HEK293T (cell line): ENCODE data around the gene ATG13.

Experiments used
- ARNT ChIP-seq: fragments of 450-650 bp; IDR thresholded peaks from 2 replicates; pipeline ENCODE4 v1.6.1; 2017; ENCODE audit warnings: mild to moderate bottlenecking
- BHLHE40 ChIP-seq: fragments of 450-650 bp; IDR thresholded peaks from 2 replicates; pipeline ENCODE4 v1.6.1; 2016; ENCODE audit warnings: mild to moderate bottlenecking, moderate library complexity, borderline replicate concordance
- ELF4 ChIP-seq: fragments of 450-650 bp; IDR thresholded peaks from 2 replicates; pipeline ENCODE4 v1.6.1; 2017; ENCODE audit warnings: antibody characterized with exemption
- FOXA1 ChIP-seq: fragments of 450-650 bp; IDR thresholded peaks from 2 replicates; pipeline ENCODE4 v1.6.1; 2016; ENCODE audit warnings: mild to moderate bottlenecking
- FOXK2 ChIP-seq: fragments of 450-650 bp; IDR thresholded peaks from 2 replicates; pipeline ENCODE4 v1.6.1; 2016; ENCODE audit warnings: mild to moderate bottlenecking
- HDGF ChIP-seq: fragments of 450-650 bp; IDR thresholded peaks from 2 replicates; pipeline ENCODE4 v1.6.1; 2017; ENCODE audit warnings: antibody characterized with exemption, borderline replicate concordance
- LEF1 ChIP-seq: fragments of 450-650 bp; IDR thresholded peaks from 2 replicates; pipeline ENCODE4 v1.6.1; 2017; ENCODE audit warnings: mild to moderate bottlenecking, borderline replicate concordance
- NFRKB ChIP-seq: fragments of 450-650 bp; IDR thresholded peaks from 2 replicates; pipeline ENCODE4 v1.6.1; 2016; ENCODE audit warnings: mild to moderate bottlenecking, moderate library complexity
- SP1 ChIP-seq: fragments of 450-650 bp; IDR thresholded peaks from 2 replicates; pipeline ENCODE4 v1.6.1; 2017
- SUZ12 ChIP-seq: fragments of 450-650 bp; IDR thresholded peaks from 2 replicates; pipeline ENCODE4 v1.6.1; 2016; ENCODE audit warnings: mild to moderate bottlenecking
- ZNF384 ChIP-seq: fragments of 450-650 bp; IDR thresholded peaks from 2 replicates; pipeline ENCODE4 v1.6.1; 2016
- TF ChIP-seq, protein P1 (sequence below): fragments of 450-650 bp; IDR thresholded peaks from 2 replicates; pipeline ENCODE4 v1.6.1; 2016

DNA sequence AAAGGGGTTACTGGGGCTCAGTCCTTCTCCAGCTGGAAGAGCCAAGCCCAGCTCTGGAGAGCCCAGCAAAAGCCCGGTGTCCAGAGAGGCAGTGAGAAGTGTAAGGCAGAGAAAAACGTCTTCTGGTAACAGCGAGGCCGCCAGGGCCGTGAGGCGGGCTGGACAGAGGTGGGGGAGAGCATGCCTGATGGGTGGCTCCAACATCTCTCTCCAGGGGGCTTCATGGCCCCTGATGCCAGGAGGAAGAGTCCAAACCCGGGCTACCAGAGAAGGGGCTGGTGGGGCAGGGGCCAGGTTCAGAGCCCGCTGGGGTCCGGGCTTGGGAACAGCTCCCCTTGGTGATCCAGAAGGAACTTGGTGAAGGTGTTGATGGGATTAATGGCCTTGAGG, 61.4 kb downstream of the ATG13 start:
- TF ChIP-seq FOXK2 (no peak), SUZ12 (no peak), HDGF (no peak), SP1 (no peak), ZNF384 (no peak), BHLHE40 (no peak), FOXA1 (no peak), ELF4 (no peak), NFRKB (no peak), LEF1 (no peak), ARNT (no peak)
- TF ChIP-seq, protein P1, sequence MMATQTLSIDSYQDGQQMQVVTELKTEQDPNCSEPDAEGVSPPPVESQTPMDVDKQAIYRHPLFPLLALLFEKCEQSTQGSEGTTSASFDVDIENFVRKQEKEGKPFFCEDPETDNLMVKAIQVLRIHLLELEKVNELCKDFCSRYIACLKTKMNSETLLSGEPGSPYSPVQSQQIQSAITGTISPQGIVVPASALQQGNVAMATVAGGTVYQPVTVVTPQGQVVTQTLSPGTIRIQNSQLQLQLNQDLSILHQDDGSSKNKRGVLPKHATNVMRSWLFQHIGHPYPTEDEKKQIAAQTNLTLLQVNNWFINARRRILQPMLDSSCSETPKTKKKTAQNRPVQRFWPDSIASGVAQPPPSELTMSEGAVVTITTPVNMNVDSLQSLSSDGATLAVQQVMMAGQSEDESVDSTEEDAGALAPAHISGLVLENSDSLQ = no peak
